ENCODE data around the gene RPS10.

RPS10 gene

GRCh38 chr6:34370361-34370760 lies 55.5 kb downstream of the RPS10 start:
- DNase-seq (ENCODE audit: low spot score): peak; percentile 78

- no peak for DNase-seq (ENCODE audit: low spot score)
Observed at GRCh38 chr6:34369385-34369784, 56.5 kb downstream of the RPS10 start.
